VCaP (cell line): ENCODE measurements around the gene CNTNAP5.

Experiments used
- H3K27ac ChIP-seq: fragments of 450-650 bp; 2 replicates; pipeline ENCODE4 v1.5.1; 2017
- TF ChIP-seq, protein P1 (sequence below): fragments of 450-650 bp; conservative IDR thresholded peaks from 2 replicates; pipeline ENCODE4 v1.5.1; 2017; ENCODE audit warnings: mild to moderate bottlenecking, moderate library complexity

Gene CNTNAP5

DNA sequence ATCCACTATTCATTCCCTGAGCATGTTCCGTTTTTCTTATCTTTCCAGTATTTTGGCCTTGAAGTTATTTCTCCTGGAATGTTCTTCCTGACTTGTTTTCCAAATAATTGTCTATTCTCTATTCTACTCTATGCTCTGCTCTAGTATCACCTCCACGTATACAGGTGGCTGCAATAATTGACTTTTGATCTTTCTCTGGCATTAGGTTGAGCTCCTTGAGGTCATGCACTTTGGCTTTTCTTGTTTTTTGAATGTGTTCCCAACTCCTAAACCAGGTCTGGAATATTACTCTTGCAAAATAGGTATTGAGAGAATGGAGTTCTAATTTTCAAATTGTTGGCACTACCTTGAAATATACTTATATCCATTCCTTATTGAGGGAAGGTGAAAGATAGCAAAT lies 550.4 kb downstream of the CNTNAP5 start:
- TF ChIP-seq, protein P1, sequence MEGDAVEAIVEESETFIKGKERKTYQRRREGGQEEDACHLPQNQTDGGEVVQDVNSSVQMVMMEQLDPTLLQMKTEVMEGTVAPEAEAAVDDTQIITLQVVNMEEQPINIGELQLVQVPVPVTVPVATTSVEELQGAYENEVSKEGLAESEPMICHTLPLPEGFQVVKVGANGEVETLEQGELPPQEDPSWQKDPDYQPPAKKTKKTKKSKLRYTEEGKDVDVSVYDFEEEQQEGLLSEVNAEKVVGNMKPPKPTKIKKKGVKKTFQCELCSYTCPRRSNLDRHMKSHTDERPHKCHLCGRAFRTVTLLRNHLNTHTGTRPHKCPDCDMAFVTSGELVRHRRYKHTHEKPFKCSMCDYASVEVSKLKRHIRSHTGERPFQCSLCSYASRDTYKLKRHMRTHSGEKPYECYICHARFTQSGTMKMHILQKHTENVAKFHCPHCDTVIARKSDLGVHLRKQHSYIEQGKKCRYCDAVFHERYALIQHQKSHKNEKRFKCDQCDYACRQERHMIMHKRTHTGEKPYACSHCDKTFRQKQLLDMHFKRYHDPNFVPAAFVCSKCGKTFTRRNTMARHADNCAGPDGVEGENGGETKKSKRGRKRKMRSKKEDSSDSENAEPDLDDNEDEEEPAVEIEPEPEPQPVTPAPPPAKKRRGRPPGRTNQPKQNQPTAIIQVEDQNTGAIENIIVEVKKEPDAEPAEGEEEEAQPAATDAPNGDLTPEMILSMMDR = no peak
- H3K27ac ChIP-seq = no peak overlapping the region

DNA sequence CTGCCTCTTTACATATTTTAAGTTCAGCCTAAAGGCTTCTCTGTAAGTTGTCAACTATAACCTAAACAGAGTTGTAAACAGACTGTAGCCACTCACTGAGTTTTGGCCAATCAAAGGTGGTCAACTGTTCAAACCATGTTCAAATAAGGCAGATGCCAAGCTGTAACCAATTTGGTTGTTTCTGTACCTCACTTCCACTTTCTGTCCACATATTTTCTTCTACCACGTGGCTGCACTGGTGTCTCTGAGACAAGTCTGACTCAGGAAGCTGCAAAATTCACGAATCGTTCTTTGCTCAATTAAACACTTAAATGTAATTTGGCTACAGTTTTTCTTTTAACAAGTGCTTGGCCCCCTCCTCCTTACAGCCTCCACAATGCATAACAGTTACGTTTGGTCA lies 555.2 kb downstream of the CNTNAP5 start:
- H3K27ac ChIP-seq = no peak overlapping the region
- TF ChIP-seq, protein P1 = no peak

DNA sequence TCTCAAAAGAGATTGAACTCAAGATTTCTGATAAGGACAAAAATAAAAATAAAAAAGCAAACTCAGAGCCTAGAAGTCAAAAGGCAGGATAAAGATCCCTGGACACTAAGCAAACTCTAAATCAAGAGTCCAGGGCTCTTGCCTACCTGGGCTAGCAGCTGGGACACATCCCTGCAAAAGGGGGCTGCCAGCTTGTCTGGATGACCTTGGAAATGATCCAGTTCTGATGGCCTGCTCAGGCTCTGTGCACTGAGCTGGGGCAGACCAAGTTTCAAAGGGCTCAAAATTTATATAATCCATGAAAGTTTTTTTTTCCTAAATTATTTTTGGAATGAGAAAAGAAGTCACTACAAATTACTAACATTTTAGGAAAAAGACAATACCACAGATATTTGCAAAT lies 557.3 kb downstream of the CNTNAP5 start:
- no peak overlapping the region for H3K27ac ChIP-seq
- TF ChIP-seq, protein P1 = no peak

DNA sequence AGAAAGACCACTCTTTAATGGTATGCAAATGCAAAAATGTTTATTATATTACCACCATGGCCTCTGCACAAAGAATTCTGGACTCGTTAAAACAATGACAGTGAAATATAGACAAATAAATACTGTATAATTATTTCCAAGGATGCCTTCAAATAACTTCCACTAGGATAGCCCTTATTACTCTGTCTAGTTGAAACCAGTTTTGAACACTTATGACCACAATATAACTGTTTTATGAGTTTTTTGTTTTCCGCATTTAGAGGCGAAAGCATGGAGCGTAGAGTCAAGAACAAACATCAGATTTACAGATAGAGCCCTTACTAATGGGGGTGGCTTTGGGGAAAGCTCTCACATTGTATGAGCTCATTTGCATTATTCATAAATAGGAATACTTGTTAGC lies 559.5 kb downstream of the CNTNAP5 start:
- no peak overlapping the region for H3K27ac ChIP-seq
- TF ChIP-seq, protein P1 = no peak

DNA sequence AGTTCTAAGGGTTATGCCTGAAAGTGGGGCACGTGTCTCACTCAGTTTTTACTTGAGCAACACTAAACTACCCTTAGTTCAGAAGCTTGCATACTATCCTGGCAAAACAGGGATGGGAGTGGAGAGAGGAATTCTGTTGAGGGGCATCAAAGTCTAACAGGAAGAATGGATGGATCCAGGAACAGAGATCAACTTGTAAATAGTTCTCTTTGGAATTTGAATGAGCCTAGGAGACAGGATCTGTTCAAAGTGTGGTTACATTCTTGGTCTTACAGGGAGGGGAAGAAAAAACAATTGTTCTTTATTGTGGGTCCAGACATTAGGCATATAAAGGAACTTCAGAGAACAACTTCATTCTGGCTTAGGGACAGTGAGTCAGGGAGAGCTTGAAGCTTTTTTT lies 560.2 kb downstream of the CNTNAP5 start:
- TF ChIP-seq, protein P1 = no peak

DNA sequence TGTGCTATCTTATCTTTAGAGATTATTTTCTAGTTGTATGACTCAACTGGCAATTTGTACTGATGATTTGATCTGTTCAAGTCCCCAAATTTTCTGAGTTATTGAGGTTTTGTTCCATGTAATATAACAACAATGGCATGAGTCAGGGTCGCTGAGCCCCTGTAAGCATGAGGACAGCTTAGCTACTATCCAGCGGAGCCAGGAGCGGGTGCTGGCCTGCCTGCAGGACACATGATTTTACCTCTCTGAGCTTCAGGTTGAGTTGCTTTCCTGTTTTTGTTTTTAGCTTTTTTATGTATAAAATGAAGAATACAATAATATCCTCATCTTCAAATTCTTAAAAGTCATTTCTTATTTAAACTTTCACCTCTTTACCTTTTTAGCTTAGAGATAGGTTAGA lies 561.1 kb downstream of the CNTNAP5 start:
- no peak overlapping the region for H3K27ac ChIP-seq
- TF ChIP-seq, protein P1 = no peak

More for the DNA sequence above, 560.2 kb downstream of the CNTNAP5 start:
- H3K27ac ChIP-seq = no peak overlapping the region

DNA sequence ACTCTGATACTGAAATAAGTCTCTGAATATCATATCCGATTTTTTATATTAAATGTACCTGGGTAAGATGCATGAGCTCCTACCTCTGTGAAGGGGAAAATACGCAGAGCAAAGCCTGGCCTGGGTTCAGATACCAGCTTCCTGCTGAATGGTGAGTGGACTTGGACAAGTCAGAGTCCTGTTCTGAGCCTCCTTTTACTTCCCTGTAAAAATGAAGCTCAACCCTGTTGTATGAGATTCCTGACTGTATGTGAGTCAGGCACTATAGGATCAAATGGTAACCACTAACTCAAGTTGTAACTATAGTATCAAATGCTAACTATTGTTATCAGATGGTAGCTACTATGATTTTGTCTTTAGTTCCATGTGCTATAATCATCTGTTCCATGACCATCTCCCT lies 561.7 kb downstream of the CNTNAP5 start:
- TF ChIP-seq, protein P1 = no peak
- H3K27ac ChIP-seq = no peak overlapping the region

DNA sequence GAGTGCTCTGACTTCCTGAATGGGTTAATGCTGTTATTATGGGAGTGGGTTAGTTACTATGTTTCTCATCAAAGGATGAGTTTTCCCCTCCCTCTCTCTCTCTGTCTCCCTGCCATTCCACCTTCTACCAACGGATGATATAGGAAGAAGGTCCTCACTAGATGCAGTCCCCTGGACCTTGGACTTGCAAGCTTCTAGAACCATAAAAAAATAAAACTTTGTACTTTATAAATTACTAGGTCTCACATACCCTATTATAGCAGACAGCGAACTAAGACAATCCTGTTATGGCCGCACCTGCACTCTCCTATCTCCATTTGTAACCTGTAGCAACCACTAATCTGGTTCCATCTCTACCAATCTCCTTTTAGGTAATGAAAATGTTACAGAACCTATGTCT lies 564.9 kb downstream of the CNTNAP5 start:
- TF ChIP-seq, protein P1 = no peak
- no peak overlapping the region for H3K27ac ChIP-seq
